HCT116 (cell line): Measurements from ENCODE around the gene GRIN2A. TPM values are rescaled to one million over a fixed set of nuclear protein-coding genes. Genes with fewer than 3 reads are reported as not detected.
A peak's percentile ranks its signal among the peaks of the same experiment; 100 is the strongest.

ENCODE experiments used
- ATAC-seq: fragments of 200-7000 bp; cut with Tn5 transposase; 2 replicates; pipeline ENCODE4 v1.9.1; 2020; ENCODE audit warnings: mild to moderate bottlenecking, moderate library complexity
- BruUV-seq: library from RNA; stranded (reverse); fragments of 400-500 nt; replicated peaks from 2 replicates; lab custom pipeline; 2021; lab: Mats Ljungman, UMichigan
- CTCF ChIA-PET: fragments of 300-600 bp; sonication (Branson Sonifier 250); formaldehyde crosslinking; loops from one replicate; lab custom pipeline; 2021; ENCODE audit warnings: antibody characterized with exemption; lab: Charles Lee
- POLR2A ChIA-PET: fragments of 300-600, 350-600 bp; sonication (Branson Sonifier 250); formaldehyde crosslinking; loops from one replicate; lab custom pipeline; 2021; ENCODE audit warnings: antibody characterized with exemption; lab: Charles Lee
- RAD21 ChIA-PET, 2 experiments: fragments of 300-600 bp; sonication (Branson Sonifier 250); formaldehyde crosslinking; loops; one replicate each; lab custom pipeline; 2023; ENCODE audit warnings: low total read pairs in 2 of 2; ENCODE audit not compliant: uncharacterized antibody in 2 of 2, unreplicated experiment in 2 of 2, low non-redundant PET in 1 of 2; lab: Charles Lee
- DNase-seq: peaks from one replicate; pipeline ENCODE4 v3.0.0-alpha.2; 2010; ENCODE audit warnings: low read depth, low spot score
- H2AFZ ChIP-seq: fragments of 200-600 bp; shearing (Covaris generic), sonication (generic); 2 replicates; pipeline ENCODE4 v1.6.1; 2017; ENCODE audit warnings: low read depth, mixed run types, mixed read lengths, antibody characterized with exemption, low read length; ENCODE audit not compliant: poor library complexity, severe bottlenecking
- H3K27ac ChIP-seq: 2 replicates; pipeline ENCODE4 v1.5.1; 2012; ENCODE audit warnings: low read depth, low read length
- H3K27me3 ChIP-seq: fragments of 200-600 bp; sonication (generic); 2 replicates; pipeline ENCODE4 v1.6.1; 2016; ENCODE audit warnings: mixed run types, low read length, mixed read lengths; ENCODE audit not compliant: insufficient read depth
- H3K36me3 ChIP-seq, 2 experiments: fragments of 200-500 bp in 1 of 2; fragments of 200-600 bp in 1 of 2; sonication (Bioruptor generic) in 1 of 2; sonication (generic) in 1 of 2; 2 replicates each; pipeline versions ENCODE4 v1.5.1 to v1.6.1; 2014 to 2016; ENCODE audit warnings: low read length in 2 of 2, inconsistent platforms in 1 of 2, mixed read lengths in 1 of 2, mixed run types in 1 of 2; ENCODE audit not compliant: insufficient read depth in 2 of 2, control insufficient read depth in 1 of 2
- H3K4me1 ChIP-seq, 2 experiments: fragments of 200-600 bp in 1 of 2; sonication (generic) in 1 of 2; 2 replicates each; pipeline versions ENCODE4 v1.5.1 to v1.6.1; 2012 to 2017; ENCODE audit warnings: low read length in 2 of 2, inconsistent platforms in 1 of 2, mild to moderate bottlenecking in 1 of 2, mixed read lengths in 1 of 2, mixed run types in 1 of 2, moderate library complexity in 1 of 2; ENCODE audit not compliant: insufficient read depth in 2 of 2, control insufficient read depth in 1 of 2
- H3K4me2 ChIP-seq: fragments of 200-600 bp; sonication (generic); 2 replicates; pipeline ENCODE4 v1.6.1; 2017; ENCODE audit warnings: mixed run types, low read length, mixed read lengths
- H3K4me3 ChIP-seq, 2 experiments: fragments of 200-600 bp in 1 of 2; sonication (generic) in 1 of 2; replicated peaks in 1 of 2; 2 replicates each; pipeline ENCODE4 v1.5.1; 2011 to 2016; ENCODE audit warnings: low read length in 2 of 2, control low read depth in 1 of 2, low read depth in 1 of 2, mild to moderate bottlenecking in 1 of 2, mixed read lengths in 1 of 2, mixed run types in 1 of 2
- H3K79me2 ChIP-seq: fragments of 200-600 bp; sonication (generic); 2 replicates; pipeline ENCODE4 v1.6.1; 2017; ENCODE audit warnings: mild to moderate bottlenecking, mixed run types, low read length, moderate library complexity, mixed read lengths; ENCODE audit not compliant: insufficient read depth
- H3K9ac ChIP-seq: fragments of 200-600 bp; sonication (generic); 2 replicates; pipeline ENCODE4 v1.6.1; 2016; ENCODE audit warnings: low read length, mixed read lengths
- H3K9me2 ChIP-seq: fragments of 200-600 bp; sonication (generic), shearing (Covaris generic); 2 replicates; pipeline ENCODE4 v1.6.1; 2017; ENCODE audit warnings: mixed run types, mild to moderate bottlenecking, moderate library complexity; ENCODE audit not compliant: insufficient read depth
- H3K9me3 ChIP-seq, 2 experiments: fragments of 200-500 bp in 1 of 2; fragments of 200-600 bp in 1 of 2; sonication (Bioruptor generic) in 1 of 2; sonication (generic) in 1 of 2; 2 replicates each; pipeline ENCODE4 v1.6.1; 2014 to 2017; ENCODE audit warnings: low read length in 2 of 2, mixed read lengths in 2 of 2, inconsistent platforms in 1 of 2, low read depth in 1 of 2, mild to moderate bottlenecking in 1 of 2, mixed run types in 1 of 2, moderate library complexity in 1 of 2; ENCODE audit not compliant: control insufficient read depth in 1 of 2, insufficient read depth in 1 of 2
- H4K20me1 ChIP-seq: fragments of 200-600 bp; sonication (generic), shearing (Covaris generic); 2 replicates; pipeline ENCODE4 v1.6.1; 2017; ENCODE audit warnings: mixed run types, mild to moderate bottlenecking, moderate library complexity; ENCODE audit not compliant: insufficient read depth
- ATF3 ChIP-seq: IDR thresholded peaks from 2 replicates; pipeline ENCODE4 v1.6.1; 2012
- CBX3 ChIP-seq: IDR thresholded peaks from 2 replicates; pipeline ENCODE4 v1.6.1; 2012; ENCODE audit warnings: low read depth
- CEBPB ChIP-seq: IDR thresholded peaks from 2 replicates; pipeline ENCODE4 v1.6.1; 2012; ENCODE audit warnings: low read depth
- CTCF ChIP-seq, 3 experiments: fragments of 200-600 bp in 1 of 3; sonication (generic) in 1 of 3; IDR thresholded peaks in 2 of 3; conservative IDR thresholded peaks in 1 of 3; 2 replicates each; pipeline ENCODE4 v1.5.1; 2012 to 2017; ENCODE audit warnings: low read depth in 2 of 3, low read length in 2 of 3, antibody characterized with exemption in 1 of 3, borderline replicate concordance in 1 of 3, control low read depth in 1 of 3, mild to moderate bottlenecking in 1 of 3, mixed read lengths in 1 of 3, mixed run types in 1 of 3, moderate library complexity in 1 of 3; ENCODE audit not compliant: insufficient read depth in 1 of 3
- ELF1 ChIP-seq: IDR thresholded peaks from 2 replicates; pipeline ENCODE4 v1.6.1; 2012; ENCODE audit warnings: low read depth, borderline replicate concordance
- EZH2 ChIP-seq: fragments of 200-600 bp; sonication (generic); IDR thresholded peaks from 2 replicates; pipeline ENCODE4 v1.6.1; 2017; ENCODE audit warnings: antibody characterized with exemption, mixed run types
- EZH2phosphoT487 ChIP-seq: fragments of 200-600 bp; IDR thresholded peaks from 2 replicates; pipeline ENCODE4 v1.6.1; 2018; ENCODE audit warnings: antibody characterized with exemption, borderline replicate concordance
- FOSL1 ChIP-seq: IDR thresholded peaks from 2 replicates; pipeline ENCODE4 v1.6.1; 2012; ENCODE audit warnings: low read depth
- JUND ChIP-seq: IDR thresholded peaks from 2 replicates; pipeline ENCODE4 v1.6.1; 2012
- MAX ChIP-seq: IDR thresholded peaks from 2 replicates; pipeline ENCODE4 v1.6.1; 2012
- POLR2A ChIP-seq: IDR thresholded peaks from 2 replicates; pipeline ENCODE4 v1.7.0; 2011; ENCODE audit warnings: borderline replicate concordance; ENCODE audit not compliant: insufficient read depth, insufficient read length; ENCODE audit errors: extremely low read depth
- POLR2AphosphoS5 ChIP-seq: IDR thresholded peaks from 2 replicates; pipeline ENCODE4 v1.6.1; 2011; ENCODE audit warnings: mild to moderate bottlenecking, low read depth, low read length, moderate library complexity
- RAD21 ChIP-seq: IDR thresholded peaks from 2 replicates; pipeline ENCODE4 v1.6.1; 2012; ENCODE audit warnings: low read depth, mild to moderate bottlenecking
- REST ChIP-seq: IDR thresholded peaks from 2 replicates; pipeline ENCODE4 v1.6.1; 2012; ENCODE audit warnings: low read depth
- SP1 ChIP-seq: IDR thresholded peaks from 2 replicates; pipeline ENCODE4 v1.6.1; 2012; ENCODE audit warnings: low read depth
- SRF ChIP-seq: IDR thresholded peaks from 2 replicates; pipeline ENCODE4 v1.6.1; 2012; ENCODE audit warnings: low read depth
- TCF7L2 ChIP-seq: IDR thresholded peaks from 2 replicates; pipeline ENCODE4 v1.7.0; 2011; ENCODE audit warnings: borderline replicate concordance, inconsistent platforms; ENCODE audit not compliant: insufficient read depth, insufficient read length; ENCODE audit errors: extremely low read depth
- ZFX ChIP-seq: fragments of 450-650 bp; IDR thresholded peaks from 2 replicates; pipeline ENCODE4 v1.6.1; 2017
- ZNF274 ChIP-seq: fragments of 200-500 bp; sonication (Bioruptor generic); IDR thresholded peaks from 2 replicates; pipeline ENCODE4 v1.6.1; 2014; ENCODE audit warnings: mild to moderate bottlenecking, low read depth, low read length, inconsistent platforms
- intact Hi-C: fragments of 100-400 bp; cut with micrococcal nuclease; formaldehyde crosslinking; loops from 2 replicates; pipeline ENCODE4 v1.10.0; 2022
- total RNA-seq: library from RNA; stranded (reverse); gene quantifications from one replicate; pipeline ENCODE4 v1.2.1, GENCODE V29; 2021; ENCODE audit not compliant: unreplicated experiment

Gene GRIN2A
- total RNA-seq, 1 experiment from 2014 or later: 0.02 TPM

- Histone ChIP-seq H3K79me2 (no peaks in the 10 kb centered on the region), H2AFZ (no peak overlapping the region), H3K27me3 (peaks cover 28% of the 10 kb centered on the region), H4K20me1 (no peaks in the 10 kb centered on the region), H3K36me3 (no peaks in the 10 kb centered on the region), H3K4me2 (no peak overlapping the region), H3K9ac (no peak overlapping the region), H3K4me1 (no peaks in the 10 kb centered on the region)
- intact Hi-C loops: no loop called here
- RAD21 ChIA-PET: no interaction called here
- DNase-seq: no peak
- no TSS peak for BruUV-seq
- CTCF ChIA-PET: no interaction called here
- TF ChIP-seq CEBPB (no peak), SP1 (no peak), POLR2AphosphoS5 (no peak), REST (no peak), SRF (no peak), CTCF (IDR thresholded peaks at IDR 0.05 in 2 of 3, conservative IDR thresholded peaks at IDR 0.05 in 1 of 3; ENCODE audit: borderline replicate concordance in 1 of 3, insufficient read depth in 1 of 3, low read depth in 2 of 3, low read length in 2 of 3) (no peak; a peak in 1 of 6 replicates), CBX3 (no peak), RAD21 (no peak), EZH2 (no peak), MAX (no peak), POLR2A (no peak), ZNF274 (no peak), TCF7L2 (no peak), ZFX (no peak), EZH2phosphoT487 (no peak), ATF3 (no peak), ELF1 (no peak), FOSL1 (no peak), JUND (no peak)
- TF ChIP-seq, all 23 proteins: peak for 0
- ATAC-seq: peak; percentile 46; the same call in 1 of the 2 replicates
- Histone ChIP-seq H3K9me2 (no peaks in the 10 kb centered on the region), H3K4me3 (no peak overlapping the region), H3K9me3 (no peaks in the 10 kb centered on the region), H3K27ac (no peak overlapping the region)
- POLR2A ChIA-PET: no interaction called here
These were observed 150.8 kb downstream of the GRIN2A start for GRCh38 chr16:10031473-10031872.
